CD4-positive, alpha-beta T cell treated with Interleukin-17A for 4 hours (primary cell): ENCODE results near the gene TTYH2.
A peak's percentile ranks its signal among the peaks of the same experiment; 100 is the strongest.

ENCODE experiments used
- DNase-seq: peaks from one replicate; pipeline ENCODE4 v3.0.0-alpha.2; 2020; ENCODE audit warnings: mixed read lengths

TTYH2 gene

GRCh38 chr17:74196541-74197317 lies 16.6 kb upstream of the TTYH2 start:
- DNase-seq = no peak

- DNase-seq = no peak
These were observed 15.6 kb upstream of the TTYH2 start for GRCh38 chr17:74197801-74198200.

- no peak for DNase-seq
These were observed 14.7 kb upstream of the TTYH2 start for GRCh38 chr17:74198694-74199093.

GRCh38 chr17:74199306-74200092 lies 13.9 kb upstream of the TTYH2 start:
- peak; percentile 69 for DNase-seq

- no peak for DNase-seq
These were observed 13.3 kb upstream of the TTYH2 start for GRCh38 chr17:74200112-74200511.

GRCh38 chr17:74201250-74201649 lies 12.1 kb upstream of the TTYH2 start:
- DNase-seq = no peak

- DNase-seq = no peak
These were observed 11.4 kb upstream of the TTYH2 start for GRCh38 chr17:74201948-74202347.

- DNase-seq = no peak
These were observed 10.4 kb upstream of the TTYH2 start for GRCh38 chr17:74202938-74203337.

GRCh38 chr17:74203439-74204240 lies 9.7 kb upstream of the TTYH2 start, which contains the start of gene RPL38:
Gene RPL38, plus strand, starts transcription at chr17:74203678. Its CDS starts 278 bp downstream, at chr17:74203956.
- peak; percentile 96 for DNase-seq

- DNase-seq = no peak
These were observed 8.9 kb upstream of the TTYH2 start for GRCh38 chr17:74204474-74204873.

- DNase-seq = no peak
These were observed 8.1 kb upstream of the TTYH2 start for GRCh38 chr17:74205274-74205673.

GRCh38 chr17:74206332-74206818 lies 7.0 kb upstream of the TTYH2 start:
- no peak for DNase-seq

- peak; percentile 84 for DNase-seq
These were observed 2.9 kb upstream of the TTYH2 start for GRCh38 chr17:74210191-74211140.

GRCh38 chr17:74211141-74211911 lies 2.0 kb upstream of the TTYH2 start:
- DNase-seq = no peak

GRCh38 chr17:74211912-74212208 lies 1.5 kb upstream of the TTYH2 start:
- no peak for DNase-seq

- peak; percentile 35 for DNase-seq
These were observed 1.0 kb upstream of the TTYH2 start for GRCh38 chr17:74212209-74212912.

GRCh38 chr17:74213861-74214391 lies 555 bp downstream of the TTYH2 start:
- no peak for DNase-seq

GRCh38 chr17:74214484-74215341 lies 1.3 kb downstream of the TTYH2 start:
- no peak for DNase-seq

GRCh38 chr17:74215342-74215727 lies 2.0 kb downstream of the TTYH2 start:
- no peak for DNase-seq
